HG03565 (cell line): ENCODE data around the gene SPEF1.

ENCODE experiments used
- ATAC-seq: cut with Tn5 transposase; IDR thresholded peaks from one replicate; pipeline ENCODE4 v1.9.1; 2021; ENCODE audit warnings: mild to moderate bottlenecking, moderate library complexity; ENCODE audit not compliant: unreplicated experiment

Gene SPEF1

GRCh38 chr20:3751305-3751674 is 30.0 kb downstream of the SPEF1 start:
- ATAC-seq: no peak

- no peak for ATAC-seq
Observed at GRCh38 chr20:3749689-3750531, 31.3 kb downstream of the SPEF1 start.

GRCh38 chr20:3749087-3749688 is 32.1 kb downstream of the SPEF1 start:
- ATAC-seq: no peak

- no peak for ATAC-seq
Observed at GRCh38 chr20:3748073-3748472, 33.2 kb downstream of the SPEF1 start.

GRCh38 chr20:3747471-3747870 is 33.8 kb downstream of the SPEF1 start:
- no peak for ATAC-seq

GRCh38 chr20:3745686-3746173 is 35.5 kb downstream of the SPEF1 start:
- no peak for ATAC-seq

- no peak for ATAC-seq
Observed at GRCh38 chr20:3744806-3745685, 36.2 kb downstream of the SPEF1 start.

GRCh38 chr20:3744037-3744436 is 37.2 kb downstream of the SPEF1 start:
- no peak for ATAC-seq

- no peak for ATAC-seq
Observed at GRCh38 chr20:3743251-3743650, 38.0 kb downstream of the SPEF1 start.

GRCh38 chr20:3741836-3742458 is 39.3 kb downstream of the SPEF1 start:
- ATAC-seq: no peak

- no peak for ATAC-seq
Observed at GRCh38 chr20:3740615-3741301, 40.5 kb downstream of the SPEF1 start.

GRCh38 chr20:3739926-3740451 is 41.3 kb downstream of the SPEF1 start:
- no peak for ATAC-seq

- ATAC-seq: no peak
Observed at GRCh38 chr20:3739054-3739925, 42.0 kb downstream of the SPEF1 start.

- ATAC-seq: no peak
Observed at GRCh38 chr20:3738111-3739053, 42.9 kb downstream of the SPEF1 start.

GRCh38 chr20:3735768-3736167 is 45.5 kb downstream of the SPEF1 start:
- ATAC-seq: no peak

GRCh38 chr20:3734111-3734843 is 47.0 kb downstream of the SPEF1 start:
- ATAC-seq: no peak
